Smooth muscle cell of the brain vasculature (primary cell): Measurements from ENCODE around the gene NT5C2.
"Not testable (repeated sequence)": the region's sequence is repeated elsewhere in the genome, so short reads cannot be mapped to it uniquely, and the experiment has no call there.

Source experiments
- DNase-seq: peaks from one replicate; pipeline ENCODE4 v3.0.0-alpha.2; 2012; ENCODE audit warnings: low read depth, low spot score

The NT5C2 gene

DNA sequence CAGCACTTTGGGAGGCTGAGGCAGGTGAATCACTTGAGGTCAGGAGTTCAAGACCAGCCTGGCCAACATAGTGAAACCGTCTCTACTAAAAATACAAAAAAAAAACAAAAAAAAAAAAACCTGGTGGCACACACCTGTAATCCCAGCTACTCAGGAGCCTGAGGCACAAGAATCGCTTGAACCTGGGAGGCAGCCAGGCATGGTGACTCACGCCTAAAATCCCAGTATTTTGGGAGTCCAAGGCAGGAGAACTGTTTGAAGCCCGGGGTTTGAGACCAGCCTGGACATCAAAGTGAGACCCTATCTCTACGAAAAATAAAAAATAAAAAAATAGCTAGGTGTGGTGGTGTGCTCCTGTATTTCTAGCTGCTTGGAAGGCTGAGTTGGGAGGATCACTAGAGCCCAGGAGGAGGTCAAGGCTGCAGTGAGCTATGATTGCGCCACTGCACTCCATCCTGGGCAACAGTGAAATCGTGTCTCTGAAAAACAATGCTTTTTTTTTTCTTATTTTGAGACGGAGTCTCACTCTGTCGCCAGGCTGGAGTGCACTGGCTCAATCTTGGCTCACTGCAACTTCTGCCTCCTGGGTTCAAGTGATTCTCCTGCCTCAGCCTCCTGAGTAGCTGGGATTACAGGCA lies 29.2 kb downstream of the NT5C2 start:
- DNase-seq = not testable (repeated sequence)

DNA sequence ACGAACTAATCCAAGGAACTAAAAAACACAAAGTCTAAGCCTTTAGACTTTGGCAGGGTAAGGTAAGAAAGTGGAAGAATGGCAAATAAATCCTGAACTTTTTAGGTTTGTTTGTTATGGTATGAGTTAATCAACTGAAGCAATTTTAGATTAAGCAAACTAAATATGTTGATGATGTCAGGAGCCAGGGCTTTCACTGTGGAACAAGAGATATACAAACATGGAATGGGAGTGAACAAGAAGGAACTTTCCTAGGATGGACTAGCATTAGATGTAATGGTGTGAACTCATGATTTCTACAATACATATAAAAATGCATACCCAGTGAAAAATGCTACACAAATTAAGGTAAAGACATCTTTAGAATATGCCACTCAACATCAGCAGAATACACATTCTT lies 35.8 kb downstream of the NT5C2 start:
- DNase-seq = no peak

DNA sequence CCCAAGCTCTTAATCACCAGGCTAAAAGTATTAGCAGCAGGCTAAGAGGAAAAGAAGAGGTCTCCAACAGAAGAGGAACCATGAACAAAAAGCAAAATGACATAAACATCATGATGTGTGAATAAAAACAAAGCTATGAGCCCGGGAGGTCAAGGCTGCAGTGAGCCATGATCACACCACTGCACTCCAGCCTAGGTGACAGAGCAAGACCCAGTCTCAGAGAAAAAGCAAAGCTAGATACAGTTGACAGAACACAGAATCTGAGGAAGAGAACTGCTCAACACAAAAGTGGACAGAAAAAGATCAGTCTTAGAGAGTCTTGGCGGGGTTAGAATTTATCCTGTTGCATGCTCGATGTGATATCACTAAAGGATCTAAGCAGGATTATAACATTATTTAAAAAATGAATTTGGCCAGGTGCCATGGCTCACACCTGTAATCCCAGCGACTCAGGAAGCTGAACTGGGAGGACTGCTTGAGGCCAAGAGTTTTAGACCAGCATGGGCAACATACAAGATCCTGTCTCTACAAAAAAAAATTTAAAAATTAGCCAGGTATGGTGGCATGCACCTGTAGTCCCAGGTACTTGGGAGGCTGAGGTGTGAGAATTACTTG lies 37.5 kb downstream of the NT5C2 start:
- no peak for DNase-seq

DNA sequence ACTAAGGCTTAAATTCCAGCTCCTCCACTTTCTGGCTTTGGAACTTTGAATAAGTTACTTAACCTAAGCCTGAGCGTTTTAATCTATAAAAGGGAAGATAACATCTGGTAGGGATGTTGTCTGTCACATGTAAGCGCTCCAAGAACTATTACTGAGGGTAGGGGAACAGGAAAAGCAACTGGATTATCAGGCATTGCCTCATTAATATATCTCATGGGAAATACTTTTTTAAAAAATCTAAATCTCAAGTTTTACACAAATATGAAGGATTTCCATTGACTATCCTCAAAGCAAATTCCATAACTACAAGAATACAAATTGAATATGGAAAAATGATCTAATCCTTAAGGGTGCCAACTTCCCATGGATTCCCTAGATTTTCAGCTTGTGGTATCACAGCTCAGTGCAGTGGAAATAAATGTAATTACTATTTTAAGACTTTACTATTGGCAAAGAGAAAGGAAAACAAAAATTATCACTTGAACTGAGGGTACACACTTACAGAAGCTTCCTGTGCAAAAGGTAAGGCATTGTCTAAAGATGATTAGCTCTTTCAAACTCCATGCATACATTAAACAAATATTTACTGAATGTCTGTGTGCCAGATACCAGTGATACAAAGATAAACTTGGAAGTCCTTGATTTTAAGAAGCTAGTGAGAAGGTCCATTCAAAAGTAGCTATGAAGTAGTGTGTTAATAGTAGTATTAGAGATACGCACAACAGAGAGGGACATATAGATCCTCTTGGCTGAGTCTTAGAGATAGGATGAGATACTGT lies 38.4 kb downstream of the NT5C2 start:
- no peak for DNase-seq

DNA sequence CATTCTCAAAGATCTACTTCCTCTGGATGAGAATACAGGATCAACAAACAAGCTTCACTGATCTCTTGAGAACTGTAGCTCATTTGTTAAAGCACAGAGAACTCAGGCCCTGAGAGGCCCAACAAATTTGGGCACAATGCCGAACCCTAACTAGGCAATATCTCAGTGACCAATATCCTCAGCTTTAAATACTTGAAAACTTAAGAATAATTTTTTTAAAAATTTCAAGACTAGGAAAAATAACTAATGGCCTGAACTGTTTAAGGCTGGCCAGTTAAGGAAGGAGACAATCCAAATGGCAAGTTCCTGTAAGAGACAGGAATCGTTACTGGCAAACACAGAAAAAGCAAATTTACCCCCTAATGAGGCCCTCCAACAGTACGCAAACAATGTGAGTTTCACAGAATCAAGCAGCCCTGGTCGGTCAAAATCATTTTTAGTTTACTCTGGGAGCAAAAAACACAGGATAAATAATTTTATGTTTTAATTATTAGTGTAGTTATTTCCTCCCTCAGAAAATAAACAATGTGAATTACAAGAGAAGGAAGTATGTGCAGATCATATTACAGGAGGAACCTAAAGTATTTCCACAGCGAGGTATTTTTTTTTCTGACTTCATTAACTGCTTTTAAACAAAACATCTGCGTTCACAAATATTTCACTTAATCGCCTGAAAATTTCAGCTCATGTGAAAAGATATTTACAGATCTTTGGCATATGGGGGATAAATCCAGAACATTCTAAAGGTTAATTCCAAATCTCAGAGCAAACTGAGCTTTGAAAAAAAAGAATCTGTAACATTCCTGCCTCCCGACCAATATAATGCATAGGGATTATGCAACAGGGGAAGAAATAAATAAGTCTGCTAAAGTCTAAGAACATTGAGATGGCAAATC lies 39.5 kb downstream of the NT5C2 start:
- no peak for DNase-seq

DNA sequence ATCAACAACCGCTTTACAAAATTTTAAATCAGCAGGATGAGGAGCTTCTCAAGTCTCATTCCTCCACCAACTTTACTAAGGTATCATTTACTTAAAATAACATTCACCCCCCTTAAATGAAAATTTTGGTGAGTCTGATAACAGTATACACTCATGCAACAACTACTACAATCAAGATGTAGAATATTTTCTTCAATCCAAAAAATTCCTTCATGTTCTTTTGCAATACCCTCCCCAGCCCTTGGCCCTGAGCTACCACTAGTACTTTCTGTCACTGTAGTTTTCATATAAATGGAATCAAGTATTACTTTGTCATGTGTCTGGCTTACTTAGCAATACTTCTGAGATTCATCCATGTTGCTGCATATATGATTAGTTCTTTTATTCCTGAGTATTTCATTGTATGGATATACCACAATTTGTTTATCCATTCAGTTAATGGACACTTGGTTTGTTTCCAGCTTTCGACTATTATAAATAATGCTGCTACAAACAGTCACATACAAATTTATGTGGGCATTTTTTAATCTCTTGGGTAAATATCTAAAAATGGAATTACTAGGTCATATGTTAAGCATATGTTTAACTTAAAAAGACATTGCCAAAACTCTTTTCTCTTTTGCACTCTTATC lies 43.0 kb downstream of the NT5C2 start:
- DNase-seq = no peak

DNA sequence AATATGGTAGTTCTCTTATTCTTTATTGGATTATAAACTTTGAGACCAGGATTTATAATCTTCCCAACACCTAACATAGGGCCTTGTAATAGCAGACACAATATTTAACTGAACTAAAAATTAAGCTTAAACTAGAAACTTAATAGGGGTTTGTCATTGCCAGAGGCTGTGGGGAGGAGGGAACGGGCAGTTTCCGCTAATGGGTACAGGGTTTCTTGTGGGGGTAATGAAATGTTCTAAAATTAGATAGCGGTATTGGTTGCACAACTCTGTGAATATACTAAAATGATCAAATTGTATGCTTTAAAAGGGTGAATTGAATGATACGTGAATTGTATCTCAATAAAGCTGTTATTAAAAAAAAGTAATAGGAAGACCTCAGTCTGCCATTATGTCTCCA lies 45.4 kb downstream of the NT5C2 start:
- no peak for DNase-seq

DNA sequence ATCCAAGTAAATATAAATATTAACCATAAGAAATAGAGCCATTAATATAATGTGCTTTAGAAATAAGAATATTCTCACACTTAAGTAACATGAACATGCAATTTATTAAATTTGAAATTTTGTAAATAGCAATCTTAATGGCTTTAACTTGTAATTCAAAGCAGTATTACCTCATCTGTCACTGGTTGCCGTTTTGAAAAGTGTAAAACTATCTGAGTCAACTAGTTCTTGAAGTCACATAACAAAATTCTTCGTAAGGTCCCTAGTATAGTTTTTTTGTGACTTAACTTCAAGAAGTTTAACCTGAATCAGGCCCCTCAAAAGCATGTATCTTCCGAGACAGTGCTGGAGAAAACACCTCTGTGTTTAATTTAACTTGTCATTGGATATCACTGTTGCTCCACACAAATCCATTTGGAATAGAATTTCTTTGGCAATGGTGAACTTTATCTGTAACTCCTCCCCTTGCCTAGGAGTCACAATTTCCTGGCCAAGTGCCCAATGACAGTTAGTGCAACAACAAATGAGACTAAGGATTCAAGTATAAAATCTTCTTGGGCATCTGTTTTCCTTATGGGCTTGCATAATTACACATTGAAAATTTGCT lies 47.1 kb downstream of the NT5C2 start:
- DNase-seq = no peak

DNA sequence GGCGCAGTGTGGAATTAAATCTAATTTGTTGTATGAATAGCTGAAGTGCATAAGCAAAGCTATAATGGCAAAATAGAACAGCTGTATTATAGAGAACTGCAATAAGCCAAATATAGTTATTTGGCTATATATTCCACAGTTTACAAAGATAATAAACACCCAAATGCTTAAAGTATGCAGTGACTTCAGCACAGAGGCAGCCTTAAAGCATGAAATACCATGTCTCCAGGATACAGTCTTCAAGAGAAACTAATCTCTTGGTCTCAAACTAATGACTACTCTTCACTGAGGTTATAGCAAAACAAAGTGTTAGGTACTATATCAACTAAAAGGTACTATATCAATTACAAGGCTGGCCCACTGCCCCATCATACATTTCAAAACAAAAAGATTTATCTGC lies 48.0 kb downstream of the NT5C2 start:
- DNase-seq = no peak

DNA sequence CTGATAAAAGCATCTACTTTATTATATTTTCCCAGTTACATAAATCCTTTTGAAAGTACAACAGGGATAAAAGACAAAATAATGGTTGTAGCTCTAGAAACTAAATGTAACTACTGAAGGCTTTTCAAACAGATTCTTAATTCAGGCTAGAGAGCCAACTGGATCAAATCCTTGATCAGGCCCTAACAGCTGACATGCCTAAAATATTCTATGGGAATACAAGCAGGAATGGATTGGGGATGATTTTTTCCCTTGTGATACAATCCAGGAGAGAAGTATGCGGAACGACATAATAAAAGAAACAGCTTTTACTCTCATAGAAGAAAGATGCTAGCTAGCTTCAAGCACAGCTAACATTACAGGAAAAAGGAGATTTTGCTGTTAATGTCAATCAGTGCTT lies 49.0 kb downstream of the NT5C2 start:
- no peak for DNase-seq

DNA sequence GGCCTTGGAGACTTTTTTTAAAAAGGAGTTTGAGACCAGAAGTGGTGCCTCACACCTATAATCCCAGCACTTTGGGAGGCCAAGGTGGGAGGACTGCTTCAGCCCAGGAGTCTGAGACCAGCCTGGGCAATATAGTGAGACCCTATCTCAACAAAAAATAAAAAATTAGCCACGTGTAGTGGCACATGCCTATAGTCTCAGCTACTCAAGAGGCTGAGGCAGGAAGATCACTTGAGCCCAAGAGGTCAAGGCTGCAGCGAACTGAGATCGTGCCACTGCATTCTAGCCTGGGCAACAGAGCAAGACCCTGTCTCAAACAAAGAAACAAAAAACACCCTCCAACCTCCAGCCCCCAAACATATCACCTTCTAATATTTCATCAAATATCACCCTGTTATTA lies 49.4 kb downstream of the NT5C2 start:
- not testable (repeated sequence) for DNase-seq

DNA sequence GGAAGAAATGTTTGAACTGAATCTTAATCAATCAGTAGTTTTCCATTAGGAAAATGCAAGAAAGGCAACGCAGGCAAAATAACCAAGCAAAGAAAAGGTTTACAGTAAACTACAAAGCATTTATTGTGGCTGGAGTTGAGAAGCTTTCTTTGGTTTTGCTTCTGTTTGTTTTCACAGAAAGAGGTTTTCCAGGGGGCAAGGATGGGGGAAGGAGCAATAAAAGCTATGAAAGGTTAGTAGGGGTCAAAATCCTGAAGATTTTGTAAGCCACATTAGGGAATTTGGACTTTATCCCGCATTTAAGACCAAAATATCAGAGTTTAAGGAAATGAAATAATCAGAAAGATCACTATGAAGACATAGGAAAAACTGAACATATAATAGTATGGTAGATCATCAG lies 51.1 kb downstream of the NT5C2 start:
- DNase-seq = no peak

DNA sequence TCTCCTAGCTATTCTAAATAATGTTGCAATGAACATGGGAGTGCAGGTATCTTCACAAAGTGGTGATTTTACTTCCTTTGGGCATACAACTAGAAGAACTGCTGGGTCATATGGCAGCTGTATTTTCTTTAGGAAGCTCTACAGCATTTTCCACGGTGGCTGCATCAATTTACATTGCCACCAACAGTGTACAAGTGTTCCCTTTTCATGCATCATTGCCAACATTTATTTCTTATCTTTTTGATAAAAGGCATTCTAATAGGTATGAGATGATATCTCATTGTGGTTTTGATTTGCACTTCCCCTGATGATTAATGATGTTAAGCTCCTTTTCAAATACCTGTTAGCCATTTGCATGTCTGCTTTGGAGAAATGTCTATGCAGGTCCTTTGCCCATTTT lies 52.6 kb downstream of the NT5C2 start:
- DNase-seq = no peak

DNA sequence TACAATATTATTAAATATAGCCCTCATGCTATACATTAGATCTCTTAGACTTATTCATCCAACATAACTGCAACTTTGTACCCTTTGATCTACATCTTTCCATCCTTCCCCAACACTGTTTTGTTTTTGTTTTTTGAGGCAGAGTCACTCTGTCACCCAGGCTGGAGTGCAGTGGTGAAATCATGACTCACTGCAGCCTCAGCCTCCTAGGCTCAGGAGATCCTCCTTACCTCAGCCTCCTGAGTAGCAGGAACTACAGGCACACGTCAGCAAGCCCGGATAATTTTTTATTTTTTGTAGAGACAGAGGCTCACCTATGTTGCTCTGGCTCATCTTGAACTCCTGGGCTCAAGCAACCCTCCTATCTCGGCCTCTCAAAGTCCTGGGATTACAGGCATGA lies 53.3 kb downstream of the NT5C2 start:
- no peak for DNase-seq

DNA sequence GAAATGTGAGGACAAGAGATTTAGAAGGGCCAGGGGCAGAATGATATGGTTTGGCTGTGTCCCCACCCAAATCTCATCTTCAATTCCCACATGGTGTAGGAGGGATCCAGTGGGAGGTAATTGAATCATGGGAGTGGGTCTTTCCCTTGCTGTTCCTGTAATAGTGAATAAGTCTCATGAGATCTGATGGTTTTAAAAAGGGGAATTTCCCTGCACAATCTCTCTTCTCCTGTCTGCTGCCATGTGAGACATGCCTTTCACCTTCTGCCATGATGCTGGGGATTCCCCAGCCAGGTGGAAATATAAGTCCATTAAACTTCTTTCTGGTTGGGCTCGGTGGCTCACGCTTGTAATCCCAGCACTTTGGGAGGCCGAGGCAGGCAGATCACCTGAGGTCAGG lies 57.9 kb downstream of the NT5C2 start:
- DNase-seq = not testable (repeated sequence)

DNA sequence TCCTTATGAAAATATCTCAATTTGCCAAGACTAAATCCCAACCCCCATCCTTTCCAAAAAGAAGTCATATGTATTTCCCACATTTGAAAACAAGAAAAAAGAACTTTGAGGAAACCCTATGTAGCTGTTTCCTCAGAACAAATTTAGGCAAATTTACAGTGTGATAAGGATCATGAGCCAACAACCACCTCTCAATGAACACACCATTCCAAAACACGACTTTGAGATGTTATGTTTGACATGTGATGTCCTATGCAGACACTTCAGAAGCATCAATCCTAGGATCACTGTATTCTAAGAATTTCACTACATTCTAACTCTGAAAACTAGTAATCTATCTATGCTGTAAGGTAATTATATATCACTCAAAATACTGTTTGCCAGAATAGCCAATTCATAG lies 62.2 kb downstream of the NT5C2 start:
- DNase-seq = no peak

DNA sequence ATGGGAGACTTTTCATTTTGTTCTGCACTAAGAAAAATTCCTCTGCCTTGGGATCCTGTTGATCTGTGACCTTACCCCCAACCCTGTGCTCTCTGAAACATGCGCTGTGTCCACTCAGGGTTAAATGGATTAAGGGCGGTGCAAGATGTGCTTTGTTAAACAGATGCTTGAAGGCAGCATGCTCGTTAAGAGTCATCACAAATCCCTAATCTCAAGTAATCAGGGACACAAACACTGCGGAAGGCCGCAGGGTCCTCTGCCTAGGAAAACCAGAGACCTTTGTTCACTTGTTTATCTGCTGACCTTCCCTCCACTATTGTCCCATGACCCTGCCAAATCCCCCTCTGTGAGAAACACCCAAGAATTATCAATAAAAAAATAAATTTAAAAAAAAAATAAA lies 62.9 kb downstream of the NT5C2 start:
- not testable (repeated sequence) for DNase-seq

DNA sequence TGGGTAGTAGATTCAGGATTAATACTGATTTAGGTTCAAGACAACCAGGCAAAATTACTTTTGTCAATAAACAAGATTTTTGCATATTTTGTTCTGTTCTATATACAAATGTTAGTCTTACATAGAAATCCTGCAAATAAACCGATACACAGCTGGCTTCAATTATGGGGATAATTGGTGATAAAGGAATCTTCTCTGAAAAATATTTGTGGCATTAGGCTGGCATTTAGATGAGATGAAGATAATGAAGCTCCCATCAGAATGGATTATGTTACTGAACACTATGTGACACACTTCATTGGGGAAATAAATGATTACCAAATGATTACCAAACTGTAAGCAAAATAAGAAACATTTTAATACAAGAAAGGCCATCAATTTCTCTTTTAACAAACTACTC lies 65.8 kb downstream of the NT5C2 start:
- DNase-seq = no peak

DNA sequence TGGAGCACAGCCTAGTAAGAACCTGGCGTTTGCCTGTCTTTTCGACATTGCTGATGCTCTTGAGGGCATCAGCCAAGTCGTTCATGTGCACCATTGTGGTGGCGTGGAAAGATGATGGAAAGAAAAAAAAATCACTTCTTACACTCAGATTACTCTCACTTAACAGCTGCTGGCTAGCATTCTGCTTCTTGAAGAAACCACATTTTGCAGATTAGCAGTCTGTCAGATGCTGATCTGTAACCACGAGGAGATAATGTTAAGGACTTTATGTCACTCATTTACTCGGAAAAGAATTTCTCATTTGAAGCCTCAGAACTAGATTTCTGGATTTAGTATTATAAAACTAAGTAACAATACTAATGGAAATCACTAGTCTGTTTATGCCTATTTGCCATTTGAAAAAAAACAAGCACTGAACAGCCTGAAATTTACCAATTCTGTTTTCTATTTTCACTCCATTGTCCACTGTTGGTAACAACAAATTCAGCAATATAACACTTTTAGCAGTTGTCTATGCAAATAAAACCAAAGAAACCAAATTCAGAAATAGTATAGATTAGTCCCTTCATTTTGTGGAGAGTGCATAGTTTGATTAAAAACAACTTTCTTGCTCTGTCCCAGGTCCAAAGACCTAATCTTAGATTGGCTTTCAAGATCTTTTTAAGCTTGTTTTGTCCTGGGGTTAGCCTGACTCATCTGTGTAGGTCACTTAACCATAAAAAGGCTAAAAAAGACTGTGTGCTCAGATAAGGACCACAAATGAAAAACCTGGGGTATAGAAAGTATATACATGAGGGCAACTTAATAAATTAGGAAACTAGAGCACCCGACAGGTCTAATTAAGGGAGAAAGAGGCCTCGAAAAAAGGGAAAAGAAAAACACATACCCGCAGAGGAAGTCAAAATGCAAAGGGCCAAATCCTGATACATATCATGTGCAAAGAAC lies 67.5 kb downstream of the NT5C2 start:
- DNase-seq = no peak
